Measurements from ENCODE around the gene DCDC2B.
A peak's percentile ranks its signal among the peaks of the same experiment; 100 is the strongest.

DCDC2B gene

DNA sequence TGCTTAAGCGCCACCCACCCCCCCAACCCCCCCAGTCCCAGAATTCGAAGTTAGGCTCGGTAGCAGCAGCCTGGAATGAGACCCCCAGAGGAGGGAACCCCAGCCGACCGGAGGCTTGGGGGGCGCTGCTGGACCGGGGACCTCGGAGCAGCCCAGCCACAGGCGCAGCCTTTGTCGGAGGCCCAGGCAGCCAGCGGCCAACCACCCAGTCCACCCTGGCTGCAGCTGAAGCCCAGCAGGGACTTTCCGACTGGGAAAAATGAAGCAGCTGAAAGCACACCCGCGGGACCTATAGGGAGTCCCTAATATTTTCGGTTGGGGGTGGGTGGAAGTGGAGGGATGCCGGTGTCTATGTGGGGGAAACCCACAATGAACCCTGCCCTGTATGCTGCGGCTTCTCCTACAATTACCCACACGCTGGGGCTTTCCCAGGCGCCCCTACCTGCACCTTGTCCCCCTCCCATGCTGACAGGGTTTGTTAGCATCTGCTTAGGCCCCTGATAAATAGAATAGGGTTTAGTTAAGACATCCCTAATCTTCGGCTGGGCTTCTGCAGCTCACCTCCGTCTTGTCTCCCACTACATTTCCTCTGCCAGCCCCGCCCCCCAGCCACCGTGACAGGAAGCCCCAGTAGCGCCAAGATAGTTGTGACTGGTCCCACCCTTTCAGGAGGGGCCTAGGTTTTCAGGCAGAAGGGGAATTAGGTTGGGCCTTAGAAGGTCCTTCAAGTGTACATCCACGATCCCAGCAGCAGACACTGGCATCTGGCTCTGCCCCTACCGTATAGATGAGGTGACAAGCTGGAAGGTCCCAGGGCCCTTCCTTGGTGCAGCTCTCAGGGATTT lies 7.7 kb upstream of the DCDC2B start:
- H3K36me3 ChIP-seq (ENCODE audit: low read depth), result peaks cover 14% of the 10 kb centered on the region
- peak; percentile 19; the same call in 1 of the 3 replicates for ATAC-seq (ENCODE audit: low read depth)
- peak overlapping the region; percentile 41 for H3K4me3 ChIP-seq (ENCODE audit: severe bottlenecking)
- peak overlapping the region; percentile 18 for H3K27ac ChIP-seq (ENCODE audit: poor library complexity, severe bottlenecking)
- H3K27me3 ChIP-seq (ENCODE audit: insufficient read depth, poor library complexity, severe bottlenecking), result no peaks in the 10 kb centered on the region
- DNase-seq (ENCODE audit: low spot score), result no peak
- H3K9me3 ChIP-seq (ENCODE audit: severe bottlenecking), result no peaks in the 10 kb centered on the region
- H3K4me1 ChIP-seq (ENCODE audit: insufficient read depth, poor library complexity, severe bottlenecking), result no peaks in the 10 kb centered on the region
- no peak for TF ChIP-seq CTCF (IDR thresholded peaks at IDR 0.05; ENCODE audit: poor library complexity, severe bottlenecking)

GRCh38 chr1:32204943-32205361 lies 3.9 kb upstream of the DCDC2B start:
- H3K36me3 ChIP-seq (ENCODE audit: low read depth), result peaks cover 18% of the 10 kb centered on the region
- DNase-seq (ENCODE audit: low spot score) (no peak), ATAC-seq (ENCODE audit: low read depth) (peak; percentile 4; the same call in 1 of the 3 replicates)
- no peak for TF ChIP-seq CTCF (IDR thresholded peaks at IDR 0.05; ENCODE audit: poor library complexity, severe bottlenecking)
- H3K27ac ChIP-seq (ENCODE audit: poor library complexity, severe bottlenecking), result no peak overlapping the region
- no peaks in the 10 kb centered on the region for H3K27me3 ChIP-seq (ENCODE audit: insufficient read depth, poor library complexity, severe bottlenecking)
- H3K9me3 ChIP-seq (ENCODE audit: severe bottlenecking), result no peaks in the 10 kb centered on the region
- H3K4me1 ChIP-seq (ENCODE audit: insufficient read depth, poor library complexity, severe bottlenecking), result no peaks in the 10 kb centered on the region
- H3K4me3 ChIP-seq (ENCODE audit: severe bottlenecking), result peak overlapping the region; percentile 71

DNA sequence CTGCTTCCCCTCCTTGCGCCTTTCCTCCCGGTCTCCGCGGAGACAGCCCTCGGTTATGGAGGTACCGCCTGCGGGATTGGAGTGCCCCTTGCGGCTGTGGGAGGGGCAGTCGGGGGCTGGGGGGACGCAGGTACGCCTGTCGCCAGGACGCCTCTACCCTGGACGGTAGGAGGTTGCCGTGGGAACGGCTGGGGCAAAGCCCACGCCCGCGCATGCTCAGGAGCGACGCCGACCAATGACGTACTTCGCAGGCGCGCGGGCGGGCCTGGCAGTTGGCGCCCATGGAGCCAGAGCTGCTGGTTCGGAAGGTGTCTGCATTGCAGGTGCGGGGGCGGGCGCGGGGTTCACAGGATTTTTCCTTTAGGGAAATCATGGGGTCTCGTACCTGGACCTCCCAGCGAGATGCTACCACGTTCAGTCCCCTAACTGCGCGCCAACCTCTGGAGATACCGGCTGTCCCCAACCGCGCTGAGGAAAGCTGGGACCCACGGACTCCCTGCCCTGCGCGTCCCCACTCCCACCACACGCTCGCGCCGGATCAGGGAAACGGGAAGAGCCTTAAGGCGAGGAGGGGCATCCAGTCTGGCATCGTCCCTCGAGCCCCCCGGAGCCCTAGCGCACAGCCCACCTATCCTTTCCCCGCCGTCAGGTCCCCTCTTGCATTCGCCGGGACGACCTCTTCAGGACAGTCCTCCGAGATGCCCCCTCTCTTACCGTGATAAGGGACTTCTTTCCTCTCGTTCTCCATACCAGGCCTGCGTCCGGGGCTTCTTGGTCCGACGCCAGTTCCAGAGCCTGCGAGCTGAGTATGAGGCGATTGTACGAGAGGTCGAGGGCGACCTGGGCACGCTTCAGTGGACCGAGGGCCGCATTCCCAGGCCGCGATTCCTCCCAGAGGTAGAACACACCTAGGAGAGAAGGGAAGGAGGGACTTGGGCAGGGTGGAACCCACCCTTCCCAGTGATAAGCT lies 3.2 kb upstream of the DCDC2B start, which contains the start of gene IQCC:
Gene IQCC (plus strand): TSS at position 271 of the 970 bp plus-strand sequence. CDS start 11 bp downstream, at position 282.
- Histone ChIP-seq H3K9me3 (ENCODE audit: severe bottlenecking) (no peaks in the 10 kb centered on the region), H3K27ac (ENCODE audit: poor library complexity, severe bottlenecking) (peak within 1 kb of the TSS; percentile 34), H3K27me3 (ENCODE audit: insufficient read depth, poor library complexity, severe bottlenecking) (no peaks in the 10 kb centered on the region), H3K4me1 (ENCODE audit: insufficient read depth, poor library complexity, severe bottlenecking) (no peaks in the 10 kb centered on the region), H3K36me3 (ENCODE audit: low read depth) (peaks cover 18% of the 10 kb centered on the region), H3K4me3 (ENCODE audit: severe bottlenecking) (peak within 1 kb of the TSS; percentile 71)
- DNase-seq (ENCODE audit: low spot score) (peak; percentile 90), ATAC-seq (ENCODE audit: low read depth) (peak; percentile 69)
- peak; percentile 22 for TF ChIP-seq CTCF (IDR thresholded peaks at IDR 0.05; ENCODE audit: poor library complexity, severe bottlenecking)

- no peaks in the 10 kb centered on the region for H3K4me1 ChIP-seq (ENCODE audit: insufficient read depth, poor library complexity, severe bottlenecking)
- H3K27me3 ChIP-seq (ENCODE audit: insufficient read depth, poor library complexity, severe bottlenecking), result no peaks in the 10 kb centered on the region
- no peak for DNase-seq (ENCODE audit: low spot score)
- peaks cover 19% of the 10 kb centered on the region for H3K36me3 ChIP-seq (ENCODE audit: low read depth)
- no peaks in the 10 kb centered on the region for H3K9me3 ChIP-seq (ENCODE audit: severe bottlenecking)
- ATAC-seq (ENCODE audit: low read depth), result no peak
- no peak overlapping the region for H3K27ac ChIP-seq (ENCODE audit: poor library complexity, severe bottlenecking)
- no peak overlapping the region for H3K4me3 ChIP-seq (ENCODE audit: severe bottlenecking)
- no peak for TF ChIP-seq CTCF (IDR thresholded peaks at IDR 0.05; ENCODE audit: poor library complexity, severe bottlenecking)
Measured at GRCh38 chr1:32208469-32208868, 420 bp upstream of the DCDC2B start.

All from RWPE2 (cell line).